Tibial nerve (tissue), 4 donors: ENCODE results near the gene SAP30BP. TPM values are rescaled to one million over a fixed set of nuclear protein-coding genes. Genes with fewer than 3 reads are reported as not detected.

Experiments
- DNase-seq, 2 donors: peaks; one replicate each; pipeline ENCODE4 v3.0.0-alpha.2; 2019; ENCODE audit warnings: low spot score in 2 of 2
- H3K27ac ChIP-seq, 4 donors: fragments of 200-600 bp; sonication (generic) in 3 of 4; one replicate each; pipeline ENCODE4 v1.5.1; 2017 to 2019; ENCODE audit warnings: mild to moderate bottlenecking in 1 of 4
- H3K27me3 ChIP-seq, 2 donors: fragments of 200-600 bp; sonication (generic) in 1 of 2; one replicate each; pipeline versions ENCODE4 v1.5.1 to v1.6.0; 2017 to 2019
- H3K36me3 ChIP-seq, 3 donors: fragments of 200-600 bp; sonication (generic); one replicate each; pipeline ENCODE4 v1.5.1; 2018 to 2019
- H3K4me1 ChIP-seq, 4 donors: fragments of 200-600 bp; sonication (generic) in 3 of 4; one replicate each; pipeline ENCODE4 v1.5.1; 2017 to 2019
- H3K4me3 ChIP-seq, 4 donors: fragments of 200-600 bp; sonication (generic) in 3 of 4; one replicate each; pipeline ENCODE4 v1.5.1; 2017 to 2019; ENCODE audit warnings: mild to moderate bottlenecking in 1 of 4, moderate library complexity in 1 of 4
- H3K9me3 ChIP-seq, 4 donors: fragments of 200-600 bp; sonication (generic) in 3 of 4; one replicate each; pipeline ENCODE4 v1.5.1; 2017 to 2019
- CTCF ChIP-seq, 5 experiments: fragments of 200-600 bp in 3 of 5; fragments of 450-650 bp in 2 of 5; sonication (generic) in 3 of 5; IDR thresholded peaks; one replicate each; pipeline ENCODE4 v1.5.1; 2016 to 2019; ENCODE audit warnings: antibody characterized with exemption in 5 of 5, mild to moderate bottlenecking in 3 of 5, moderate library complexity in 2 of 5
- EP300 ChIP-seq, 2 donors: sonication (generic); formaldehyde crosslinking; IDR thresholded peaks; one replicate each; pipeline ENCODE4 v1.6.1; 2017; ENCODE audit warnings: antibody characterized with exemption in 2 of 2, mild to moderate bottlenecking in 1 of 2
- POLR2A ChIP-seq, 2 donors: fragments of 450-650 bp; IDR thresholded peaks; one replicate each; pipeline ENCODE4 v1.6.1; 2017; ENCODE audit warnings: antibody characterized with exemption in 2 of 2, mild to moderate bottlenecking in 2 of 2, moderate library complexity in 2 of 2
- WGBS, 2 donors: methylation state at CpG; one replicate each; pipeline ENCODE4 v1.1.5; 2018; 5-methylcytosine and 5-hydroxymethylcytosine counted together
- total RNA-seq, 4 donors: library from RNA; depleted of rRNA; stranded (reverse); fragments of >200 nt; gene quantifications; one replicate each; pipeline ENCODE4 v1.1.0, GENCODE V29; 2016

SAP30BP gene
- total RNA-seq, 4 donors from 2014 or later: 63.9 to 119 (median 95.3) TPM

- WGBS, 2 donors: 90 to 97% methylated on average over 12 to 13 of the region's 13 CpGs
- no peaks in the 10 kb centered on the region for H3K9me3 ChIP-seq
- H3K27ac ChIP-seq: peak overlapping the region in 2 of 4 donors; percentile 23 to 34
- H3K36me3 ChIP-seq: peaks cover 0 to 62% (median 0%) of the 10 kb centered on the region in 3 donors
- no peak for TF ChIP-seq POLR2A (IDR thresholded peaks at IDR 0.05)
- TF ChIP-seq CTCF (IDR thresholded peaks at IDR 0.05): no peak
- TF ChIP-seq EP300 (IDR thresholded peaks at IDR 0.05): no peak
- peaks cover 0 to 19% (median 6%) of the 10 kb centered on the region in 4 donors for H3K4me1 ChIP-seq
- H3K27me3 ChIP-seq: no peaks in the 10 kb centered on the region
- H3K4me3 ChIP-seq: no peak overlapping the region
- no peak for DNase-seq
These were observed 26.5 kb upstream of the SAP30BP start for GRCh38 chr17:75640556-75641119.

GRCh38 chr17:75641343-75641742 lies 25.8 kb upstream of the SAP30BP start:
- Histone ChIP-seq H3K27ac (peak overlapping the region in 2 of 4 donors; percentile 23 to 38), H3K4me1 (peaks cover 0 to 14% (median 2%) of the 10 kb centered on the region in 4 donors), H3K9me3 (no peaks in the 10 kb centered on the region), H3K27me3 (no peaks in the 10 kb centered on the region), H3K36me3 (peaks cover 0 to 65% (median 0%) of the 10 kb centered on the region in 3 donors), H3K4me3 (no peak overlapping the region)
- no peak for DNase-seq
- TF ChIP-seq POLR2A (IDR thresholded peaks at IDR 0.05) (no peak), CTCF (IDR thresholded peaks at IDR 0.05) (no peak), EP300 (IDR thresholded peaks at IDR 0.05) (peak in 1 of 2 donors; percentile 20)
- WGBS, 2 donors: 67 to 83% methylated on average over 9 of the region's 9 CpGs

GRCh38 chr17:75642182-75642783 lies 24.9 kb upstream of the SAP30BP start:
- no peak overlapping the region for H3K4me3 ChIP-seq
- no peaks in the 10 kb centered on the region for H3K27me3 ChIP-seq
- H3K9me3 ChIP-seq: no peaks in the 10 kb centered on the region
- no peak for DNase-seq
- peaks cover 0 to 5% (median 2%) of the 10 kb centered on the region in 4 donors for H3K4me1 ChIP-seq
- WGBS, 2 donors: 77 to 87% methylated on average over 7 of the region's 7 CpGs
- TF ChIP-seq CTCF (IDR thresholded peaks at IDR 0.05) (no peak), POLR2A (IDR thresholded peaks at IDR 0.05) (no peak), EP300 (IDR thresholded peaks at IDR 0.05) (no peak)
- peak overlapping the region in 2 of 4 donors; percentile 23 to 38 for H3K27ac ChIP-seq
- peaks cover 0 to 75% (median 0%) of the 10 kb centered on the region in 3 donors for H3K36me3 ChIP-seq

- no peak for DNase-seq
- H3K4me3 ChIP-seq: no peak overlapping the region
These were observed 24.1 kb upstream of the SAP30BP start for GRCh38 chr17:75642784-75643642.

More at GRCh38 chr17:75642784-75643642, 24.1 kb upstream of the SAP30BP start:
- H3K4me1 ChIP-seq: no peaks in the 10 kb centered on the region
- H3K36me3 ChIP-seq: peaks cover 0 to 77% (median 0%) of the 10 kb centered on the region in 3 donors
- TF ChIP-seq EP300 (IDR thresholded peaks at IDR 0.05): no peak
- TF ChIP-seq CTCF (IDR thresholded peaks at IDR 0.05): no peak
- no peak for TF ChIP-seq POLR2A (IDR thresholded peaks at IDR 0.05)
- WGBS, 2 donors: 83 to 89% methylated on average over 8 to 15 of the region's 17 CpGs
- no peaks in the 10 kb centered on the region for H3K9me3 ChIP-seq
- no peaks in the 10 kb centered on the region for H3K27me3 ChIP-seq
- H3K27ac ChIP-seq: peak overlapping the region in 3 of 4 donors; percentile 10 to 44 (median 38)
